GM23338 (cell line): ENCODE results near the gene ARHGEF3. TPM values are rescaled to one million over a fixed set of nuclear protein-coding genes. Genes with fewer than 3 reads are reported as not detected.

Experiments
- JUNB ChIP-seq: IDR thresholded peaks from one replicate; pipeline ENCODE4 v1.6.1; 2016; ENCODE audit warnings: antibody characterized with exemption; ENCODE audit not compliant: unreplicated experiment
- POLR2AphosphoS5 ChIP-seq: IDR thresholded peaks from 2 replicates; pipeline ENCODE4 v1.6.1; 2016; ENCODE audit warnings: antibody characterized with exemption, low read depth
- polyA plus RNA-seq: library from polyadenylated mRNA; unstranded; fragments of >200 nt; fragmentation: Nextera tagmentation; extraction: Ambion mirVana; gene quantifications from 2 replicates; pipeline ENCODE4 v1.2.1, GENCODE V29; 2016
- total RNA-seq: library from RNA; depleted of rRNA; stranded (reverse); fragments of >200 nt; shearing (Covaris generic); gene quantifications from 2 replicates; pipeline ENCODE4 v1.2.3, GENCODE V29; 2014
- TF ChIP-seq, protein P1 (sequence below): fragments of 250-450 bp; sonication (Bioruptor Pico); IDR thresholded peaks from 2 replicates; pipeline ENCODE4 v1.5.0; 2020; ENCODE audit warnings: mild to moderate bottlenecking, moderate library complexity
- TF ChIP-seq, protein P2 (sequence below), 2 experiments: fragments of 200-600 bp in 1 of 2; sonication (generic) in 1 of 2; conservative IDR thresholded peaks; 2 replicates each; pipeline versions ENCODE4 v1.5.1 to v1.6.1; 2016 to 2017; ENCODE audit warnings: antibody characterized with exemption in 2 of 2, low read depth in 2 of 2, mild to moderate bottlenecking in 2 of 2, moderate library complexity in 1 of 2
- TF ChIP-seq, protein P3 (sequence below): IDR thresholded peaks from one replicate; pipeline ENCODE4 v1.6.1; 2018; ENCODE audit warnings: antibody characterized with exemption; ENCODE audit not compliant: unreplicated experiment

The ARHGEF3 gene
- total and polyA plus RNA-seq, 2 experiments from 2014 or later, result 5.0 to 5.1 TPM

DNA sequence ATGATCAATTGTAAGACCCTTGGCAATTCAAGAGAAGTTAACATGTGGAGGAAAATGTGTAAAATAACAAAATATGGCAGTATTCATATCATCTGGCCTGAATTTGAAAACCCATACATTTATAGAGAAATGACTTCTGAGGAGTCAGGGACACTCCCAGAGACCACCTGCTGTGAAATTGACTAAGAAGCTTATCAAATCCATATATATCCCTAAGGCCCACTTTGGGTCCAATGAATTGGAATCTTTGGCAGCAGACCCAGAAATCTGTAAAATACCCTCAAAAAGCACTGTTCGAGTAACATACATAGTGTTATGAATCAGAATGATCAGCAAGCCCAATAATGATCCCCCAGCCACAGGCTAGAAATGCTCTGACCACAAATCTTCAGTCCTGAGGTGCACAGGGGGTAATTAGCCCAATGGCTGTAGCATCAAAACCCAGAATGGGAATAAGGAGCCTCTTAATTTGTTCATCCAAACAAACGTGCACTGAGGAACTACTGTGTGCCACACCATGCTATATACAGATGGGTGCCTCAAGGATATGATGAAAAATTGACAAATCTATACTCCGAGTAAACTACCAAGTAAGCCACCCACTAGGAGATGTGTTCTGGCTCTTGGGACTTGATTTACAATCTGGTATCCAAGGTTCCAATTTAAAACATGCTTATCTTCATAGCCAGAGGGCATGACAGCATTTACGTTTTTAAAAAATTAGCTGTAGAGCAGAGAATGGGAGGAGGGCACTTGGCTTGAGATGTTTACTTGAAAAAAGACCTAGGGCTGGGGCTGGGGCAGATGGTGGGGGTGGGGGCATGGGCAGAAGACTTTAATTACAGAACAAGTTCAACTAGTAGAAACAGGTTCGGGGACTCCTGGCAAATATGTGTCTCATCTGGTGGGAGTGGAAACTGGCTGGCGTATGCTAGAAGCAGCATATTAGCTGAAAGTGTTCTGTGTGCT lies 9.1 kb upstream of the ARHGEF3 start (continued):
- TF ChIP-seq, protein P1, sequence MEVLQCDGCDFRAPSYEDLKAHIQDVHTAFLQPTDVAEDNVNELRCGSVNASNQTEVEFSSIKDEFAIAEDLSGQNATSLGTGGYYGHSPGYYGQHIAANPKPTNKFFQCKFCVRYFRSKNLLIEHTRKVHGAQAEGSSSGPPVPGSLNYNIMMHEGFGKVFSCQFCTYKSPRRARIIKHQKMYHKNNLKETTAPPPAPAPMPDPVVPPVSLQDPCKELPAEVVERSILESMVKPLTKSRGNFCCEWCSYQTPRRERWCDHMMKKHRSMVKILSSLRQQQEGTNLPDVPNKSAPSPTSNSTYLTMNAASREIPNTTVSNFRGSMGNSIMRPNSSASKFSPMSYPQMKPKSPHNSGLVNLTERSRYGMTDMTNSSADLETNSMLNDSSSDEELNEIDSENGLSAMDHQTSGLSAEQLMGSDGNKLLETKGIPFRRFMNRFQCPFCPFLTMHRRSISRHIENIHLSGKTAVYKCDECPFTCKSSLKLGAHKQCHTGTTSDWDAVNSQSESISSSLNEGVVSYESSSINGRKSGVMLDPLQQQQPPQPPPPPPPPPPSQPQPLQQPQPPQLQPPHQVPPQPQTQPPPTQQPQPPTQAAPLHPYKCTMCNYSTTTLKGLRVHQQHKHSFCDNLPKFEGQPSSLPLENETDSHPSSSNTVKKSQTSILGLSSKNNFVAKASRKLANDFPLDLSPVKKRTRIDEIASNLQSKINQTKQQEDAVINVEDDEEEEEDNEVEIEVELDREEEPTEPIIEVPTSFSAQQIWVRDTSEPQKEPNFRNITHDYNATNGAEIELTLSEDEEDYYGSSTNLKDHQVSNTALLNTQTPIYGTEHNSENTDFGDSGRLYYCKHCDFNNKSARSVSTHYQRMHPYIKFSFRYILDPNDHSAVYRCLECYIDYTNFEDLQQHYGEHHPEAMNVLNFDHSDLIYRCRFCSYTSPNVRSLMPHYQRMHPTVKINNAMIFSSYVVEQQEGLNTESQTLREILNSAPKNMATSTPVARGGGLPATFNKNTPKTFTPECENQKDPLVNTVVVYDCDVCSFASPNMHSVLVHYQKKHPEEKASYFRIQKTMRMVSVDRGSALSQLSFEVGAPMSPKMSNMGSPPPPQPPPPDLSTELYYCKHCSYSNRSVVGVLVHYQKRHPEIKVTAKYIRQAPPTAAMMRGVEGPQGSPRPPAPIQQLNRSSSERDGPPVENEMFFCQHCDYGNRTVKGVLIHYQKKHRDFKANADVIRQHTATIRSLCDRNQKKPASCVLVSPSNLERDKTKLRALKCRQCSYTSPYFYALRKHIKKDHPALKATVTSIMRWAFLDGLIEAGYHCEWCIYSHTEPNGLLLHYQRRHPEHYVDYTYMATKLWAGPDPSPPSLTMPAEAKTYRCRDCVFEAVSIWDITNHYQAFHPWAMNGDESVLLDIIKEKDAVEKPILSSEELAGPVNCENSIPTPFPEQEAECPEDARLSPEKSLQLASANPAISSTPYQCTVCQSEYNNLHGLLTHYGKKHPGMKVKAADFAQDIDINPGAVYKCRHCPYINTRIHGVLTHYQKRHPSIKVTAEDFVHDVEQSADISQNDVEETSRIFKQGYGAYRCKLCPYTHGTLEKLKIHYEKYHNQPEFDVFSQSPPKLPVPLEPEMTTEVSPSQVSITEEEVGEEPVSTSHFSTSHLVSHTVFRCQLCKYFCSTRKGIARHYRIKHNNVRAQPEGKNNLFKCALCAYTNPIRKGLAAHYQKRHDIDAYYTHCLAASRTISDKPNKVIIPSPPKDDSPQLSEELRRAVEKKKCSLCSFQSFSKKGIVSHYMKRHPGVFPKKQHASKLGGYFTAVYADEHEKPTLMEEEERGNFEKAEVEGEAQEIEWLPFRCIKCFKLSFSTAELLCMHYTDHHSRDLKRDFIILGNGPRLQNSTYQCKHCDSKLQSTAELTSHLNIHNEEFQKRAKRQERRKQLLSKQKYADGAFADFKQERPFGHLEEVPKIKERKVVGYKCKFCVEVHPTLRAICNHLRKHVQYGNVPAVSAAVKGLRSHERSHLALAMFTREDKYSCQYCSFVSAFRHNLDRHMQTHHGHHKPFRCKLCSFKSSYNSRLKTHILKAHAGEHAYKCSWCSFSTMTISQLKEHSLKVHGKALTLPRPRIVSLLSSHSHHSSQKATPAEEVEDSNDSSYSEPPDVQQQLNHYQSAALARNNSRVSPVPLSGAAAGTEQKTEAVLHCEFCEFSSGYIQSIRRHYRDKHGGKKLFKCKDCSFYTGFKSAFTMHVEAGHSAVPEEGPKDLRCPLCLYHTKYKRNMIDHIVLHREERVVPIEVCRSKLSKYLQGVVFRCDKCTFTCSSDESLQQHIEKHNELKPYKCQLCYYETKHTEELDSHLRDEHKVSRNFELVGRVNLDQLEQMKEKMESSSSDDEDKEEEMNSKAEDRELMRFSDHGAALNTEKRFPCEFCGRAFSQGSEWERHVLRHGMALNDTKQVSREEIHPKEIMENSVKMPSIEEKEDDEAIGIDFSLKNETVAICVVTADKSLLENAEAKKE, result no peak
- TF ChIP-seq, protein P2, sequence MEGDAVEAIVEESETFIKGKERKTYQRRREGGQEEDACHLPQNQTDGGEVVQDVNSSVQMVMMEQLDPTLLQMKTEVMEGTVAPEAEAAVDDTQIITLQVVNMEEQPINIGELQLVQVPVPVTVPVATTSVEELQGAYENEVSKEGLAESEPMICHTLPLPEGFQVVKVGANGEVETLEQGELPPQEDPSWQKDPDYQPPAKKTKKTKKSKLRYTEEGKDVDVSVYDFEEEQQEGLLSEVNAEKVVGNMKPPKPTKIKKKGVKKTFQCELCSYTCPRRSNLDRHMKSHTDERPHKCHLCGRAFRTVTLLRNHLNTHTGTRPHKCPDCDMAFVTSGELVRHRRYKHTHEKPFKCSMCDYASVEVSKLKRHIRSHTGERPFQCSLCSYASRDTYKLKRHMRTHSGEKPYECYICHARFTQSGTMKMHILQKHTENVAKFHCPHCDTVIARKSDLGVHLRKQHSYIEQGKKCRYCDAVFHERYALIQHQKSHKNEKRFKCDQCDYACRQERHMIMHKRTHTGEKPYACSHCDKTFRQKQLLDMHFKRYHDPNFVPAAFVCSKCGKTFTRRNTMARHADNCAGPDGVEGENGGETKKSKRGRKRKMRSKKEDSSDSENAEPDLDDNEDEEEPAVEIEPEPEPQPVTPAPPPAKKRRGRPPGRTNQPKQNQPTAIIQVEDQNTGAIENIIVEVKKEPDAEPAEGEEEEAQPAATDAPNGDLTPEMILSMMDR (conservative IDR thresholded peaks at IDR 0.05; ENCODE audit: low read depth in 2 of 2), result no peak
- TF ChIP-seq, protein P3, sequence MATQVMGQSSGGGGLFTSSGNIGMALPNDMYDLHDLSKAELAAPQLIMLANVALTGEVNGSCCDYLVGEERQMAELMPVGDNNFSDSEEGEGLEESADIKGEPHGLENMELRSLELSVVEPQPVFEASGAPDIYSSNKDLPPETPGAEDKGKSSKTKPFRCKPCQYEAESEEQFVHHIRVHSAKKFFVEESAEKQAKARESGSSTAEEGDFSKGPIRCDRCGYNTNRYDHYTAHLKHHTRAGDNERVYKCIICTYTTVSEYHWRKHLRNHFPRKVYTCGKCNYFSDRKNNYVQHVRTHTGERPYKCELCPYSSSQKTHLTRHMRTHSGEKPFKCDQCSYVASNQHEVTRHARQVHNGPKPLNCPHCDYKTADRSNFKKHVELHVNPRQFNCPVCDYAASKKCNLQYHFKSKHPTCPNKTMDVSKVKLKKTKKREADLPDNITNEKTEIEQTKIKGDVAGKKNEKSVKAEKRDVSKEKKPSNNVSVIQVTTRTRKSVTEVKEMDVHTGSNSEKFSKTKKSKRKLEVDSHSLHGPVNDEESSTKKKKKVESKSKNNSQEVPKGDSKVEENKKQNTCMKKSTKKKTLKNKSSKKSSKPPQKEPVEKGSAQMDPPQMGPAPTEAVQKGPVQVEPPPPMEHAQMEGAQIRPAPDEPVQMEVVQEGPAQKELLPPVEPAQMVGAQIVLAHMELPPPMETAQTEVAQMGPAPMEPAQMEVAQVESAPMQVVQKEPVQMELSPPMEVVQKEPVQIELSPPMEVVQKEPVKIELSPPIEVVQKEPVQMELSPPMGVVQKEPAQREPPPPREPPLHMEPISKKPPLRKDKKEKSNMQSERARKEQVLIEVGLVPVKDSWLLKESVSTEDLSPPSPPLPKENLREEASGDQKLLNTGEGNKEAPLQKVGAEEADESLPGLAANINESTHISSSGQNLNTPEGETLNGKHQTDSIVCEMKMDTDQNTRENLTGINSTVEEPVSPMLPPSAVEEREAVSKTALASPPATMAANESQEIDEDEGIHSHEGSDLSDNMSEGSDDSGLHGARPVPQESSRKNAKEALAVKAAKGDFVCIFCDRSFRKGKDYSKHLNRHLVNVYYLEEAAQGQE, result no peak
- TF ChIP-seq JUNB (no peak), POLR2AphosphoS5 (no peak)
